Measurements from ENCODE around the gene ZNF445. TPM values are rescaled to one million over a fixed set of nuclear protein-coding genes. Genes with fewer than 3 reads are reported as not detected.
"Not testable (repeated sequence)": the region's sequence is repeated elsewhere in the genome, so short reads cannot be mapped to it uniquely, and the experiment has no call there.

Gene ZNF445
- total RNA-seq, 1 donor from 2014 or later: 54.1 TPM

DNA sequence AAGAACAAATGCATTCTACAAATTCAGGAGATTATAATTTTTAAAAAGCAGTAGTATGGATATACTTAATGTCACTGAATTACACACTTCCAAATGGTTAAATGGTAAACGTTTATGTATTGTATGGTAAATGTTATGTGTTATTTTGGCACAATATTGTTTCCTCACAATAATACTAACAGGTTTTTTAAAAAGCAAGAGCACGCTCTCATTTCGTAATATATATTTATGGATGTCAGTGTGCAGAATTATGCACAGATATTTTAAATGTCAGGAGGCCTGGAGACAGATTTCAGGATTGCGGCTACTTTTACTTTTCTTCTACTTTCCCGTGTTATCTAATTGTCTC, 533 bp downstream of the ZNF445 start:
- H3K27ac Mint-ChIP-seq: peak overlapping the region; percentile 75
- DNase-seq (ENCODE audit: low spot score in 2 of 2, unreplicated experiment in 2 of 2): no peak
- no peaks in the 10 kb centered on the region for H3K9me3 Mint-ChIP-seq
- H3K4me3 Mint-ChIP-seq: peak overlapping the region; percentile 88
- no peak for TF ChIP-seq CTCF (IDR thresholded peaks at IDR 0.05; ENCODE audit: unreplicated experiment)
- no peaks in the 10 kb centered on the region for H3K36me3 Mint-ChIP-seq
- no peaks in the 10 kb centered on the region for H3K27me3 Mint-ChIP-seq (ENCODE audit: low read depth)
- H3K4me1 Mint-ChIP-seq: peaks cover 34% of the 10 kb centered on the region

- no peak for TF ChIP-seq CTCF (IDR thresholded peaks at IDR 0.05; ENCODE audit: unreplicated experiment)
- peak overlapping the region; percentile 75 for H3K27ac Mint-ChIP-seq
Observed at GRCh38 chr3:44476181-44476611, 1.3 kb downstream of the ZNF445 start.

DNA sequence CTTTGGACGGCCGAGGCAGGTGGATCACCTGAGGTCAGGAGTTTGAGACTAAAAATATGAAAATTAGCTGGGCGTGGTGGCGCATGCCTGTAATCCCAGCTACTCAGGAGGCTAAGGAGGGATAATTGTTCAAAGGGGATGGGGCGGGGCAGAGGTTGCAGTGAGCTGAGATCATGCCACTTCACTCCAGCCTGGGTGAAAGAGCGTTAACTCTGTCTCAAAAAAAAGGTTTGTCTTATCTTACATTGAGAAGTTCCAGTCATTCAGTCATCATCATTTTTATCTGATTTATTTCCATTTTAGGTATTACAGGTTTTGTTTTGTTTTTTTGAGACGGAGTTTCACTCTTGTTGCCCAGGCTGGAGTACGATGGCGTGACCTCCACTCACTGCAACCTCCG, 2.6 kb downstream of the ZNF445 start:
- H3K4me3 Mint-ChIP-seq: peak overlapping the region; percentile 45
- H3K9me3 Mint-ChIP-seq; DNase-seq (ENCODE audit: low spot score in 2 of 2, unreplicated experiment in 2 of 2); H3K36me3 Mint-ChIP-seq; H3K27ac Mint-ChIP-seq; H3K27me3 Mint-ChIP-seq (ENCODE audit: low read depth): not testable (repeated sequence)
- H3K4me1 Mint-ChIP-seq: peaks cover 43% of the 10 kb centered on the region

More at GRCh38 chr3:44476181-44476611, 1.3 kb downstream of the ZNF445 start:
- peaks cover 38% of the 10 kb centered on the region for H3K4me1 Mint-ChIP-seq
- no peaks in the 10 kb centered on the region for H3K36me3 Mint-ChIP-seq
- no peaks in the 10 kb centered on the region for H3K27me3 Mint-ChIP-seq (ENCODE audit: low read depth)
- DNase-seq (ENCODE audit: low spot score in 2 of 2, unreplicated experiment in 2 of 2): no peak
- peak overlapping the region; percentile 88 for H3K4me3 Mint-ChIP-seq
- H3K9me3 Mint-ChIP-seq: no peaks in the 10 kb centered on the region

DNA sequence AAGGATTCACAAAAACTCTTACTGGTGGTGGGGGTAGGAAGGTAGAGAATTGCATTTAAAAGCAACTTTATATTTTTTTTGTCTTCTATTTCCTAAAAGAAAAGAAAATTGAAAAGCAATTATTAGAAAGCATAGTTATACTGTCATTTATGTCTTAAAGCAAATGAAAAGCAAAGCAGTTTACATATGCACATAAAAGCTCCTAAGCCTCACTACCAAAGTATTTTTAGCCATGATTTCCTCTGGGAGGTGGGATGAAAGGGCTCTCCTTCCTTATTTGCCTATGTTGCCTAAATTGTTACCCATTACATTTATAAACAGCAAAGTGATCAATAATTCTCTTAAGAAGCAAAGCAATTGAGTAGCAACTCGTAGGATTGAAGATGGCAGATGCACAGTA, 7.0 kb downstream of the ZNF445 start:
- no peak for TF ChIP-seq CTCF (IDR thresholded peaks at IDR 0.05; ENCODE audit: unreplicated experiment)
- peaks cover 9% of the 10 kb centered on the region for H3K36me3 Mint-ChIP-seq
- H3K4me1 Mint-ChIP-seq: peaks cover 43% of the 10 kb centered on the region
- DNase-seq (ENCODE audit: low spot score in 2 of 2, unreplicated experiment in 2 of 2): no peak
- H3K4me3 Mint-ChIP-seq: no peak overlapping the region
- H3K27ac Mint-ChIP-seq: no peak overlapping the region
- no peaks in the 10 kb centered on the region for H3K9me3 Mint-ChIP-seq
- no peaks in the 10 kb centered on the region for H3K27me3 Mint-ChIP-seq (ENCODE audit: low read depth)

DNA sequence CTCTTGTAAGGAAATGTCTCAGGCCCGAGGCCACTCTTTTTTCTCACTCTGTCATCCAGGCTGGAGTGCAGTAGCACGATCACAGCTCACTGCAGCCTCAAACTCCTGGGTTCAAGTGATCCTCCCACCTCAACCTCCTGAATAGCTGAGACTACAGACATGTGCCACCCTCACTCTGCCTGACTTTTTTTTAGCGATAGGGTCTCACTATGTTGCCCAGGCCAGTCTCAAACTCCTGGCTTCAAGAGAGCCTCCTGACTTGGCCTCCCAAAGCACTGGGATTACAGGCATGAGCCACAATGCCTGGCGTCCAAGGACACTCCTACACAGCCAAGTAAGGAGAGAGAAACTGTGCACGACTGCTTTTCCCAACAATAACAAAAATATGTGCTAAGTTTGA, 7.6 kb downstream of the ZNF445 start:
- TF ChIP-seq CTCF (IDR thresholded peaks at IDR 0.05; ENCODE audit: unreplicated experiment): no peak
- Mint-ChIP-seq H3K4me1 (peaks cover 43% of the 10 kb centered on the region), H3K27me3 (ENCODE audit: low read depth) (no peaks in the 10 kb centered on the region), H3K9me3 (no peaks in the 10 kb centered on the region), H3K4me3 (no peak overlapping the region), H3K36me3 (peaks cover 13% of the 10 kb centered on the region), H3K27ac (no peak overlapping the region)
- DNase-seq (ENCODE audit: low spot score in 2 of 2, unreplicated experiment in 2 of 2): no peak

GRCh38 chr3:44468572-44469520, 8.6 kb downstream of the ZNF445 start:
- Mint-ChIP-seq H3K36me3 (peaks cover 16% of the 10 kb centered on the region), H3K9me3 (no peaks in the 10 kb centered on the region), H3K27ac (peak overlapping the region; percentile 83), H3K27me3 (ENCODE audit: low read depth) (no peaks in the 10 kb centered on the region), H3K4me3 (no peak overlapping the region), H3K4me1 (peaks cover 41% of the 10 kb centered on the region)
- TF ChIP-seq CTCF (IDR thresholded peaks at IDR 0.05; ENCODE audit: unreplicated experiment): no peak
- no peak for DNase-seq (ENCODE audit: low spot score in 2 of 2, unreplicated experiment in 2 of 2)

- not testable (repeated sequence) for H3K27me3 Mint-ChIP-seq (ENCODE audit: low read depth); DNase-seq (ENCODE audit: low spot score in 2 of 2, unreplicated experiment in 2 of 2); H3K4me3 Mint-ChIP-seq; H3K9me3 Mint-ChIP-seq
- H3K4me1 Mint-ChIP-seq: peaks cover 38% of the 10 kb centered on the region
- peak overlapping the region; percentile 69 for H3K27ac Mint-ChIP-seq
- peaks cover 23% of the 10 kb centered on the region for H3K36me3 Mint-ChIP-seq
Observed at GRCh38 chr3:44468099-44468537, 9.4 kb downstream of the ZNF445 start.
